Endometrium (tissue), 2 donors: ENCODE data around the gene HNRNPA0.
"Not testable (repeated sequence)": the region's sequence is repeated elsewhere in the genome, so short reads cannot be mapped to it uniquely, and the experiment has no call there.

Source experiments
- FAIRE-seq: peaks from 2 replicates; lab custom pipeline; 2012; peaks lifted over from hg19 to GRCh38; lab: Jason Lieb, UNC
- donor health status: control.
- donor health status: control.

Gene HNRNPA0

GRCh38 chr5:137754188-137754960, at the start of gene HNRNPA0:
TSS of gene HNRNPA0 (minus strand) at chr5:137754363. CDS start at chr5:137754066, 297 bp downstream.
- FAIRE-seq = peak; percentile 57

GRCh38 chr5:137802282-137803210, 48.4 kb upstream of the HNRNPA0 start:
- no peak for FAIRE-seq

GRCh38 chr5:137800700-137801411, 46.7 kb upstream of the HNRNPA0 start:
- FAIRE-seq = no peak

DNA sequence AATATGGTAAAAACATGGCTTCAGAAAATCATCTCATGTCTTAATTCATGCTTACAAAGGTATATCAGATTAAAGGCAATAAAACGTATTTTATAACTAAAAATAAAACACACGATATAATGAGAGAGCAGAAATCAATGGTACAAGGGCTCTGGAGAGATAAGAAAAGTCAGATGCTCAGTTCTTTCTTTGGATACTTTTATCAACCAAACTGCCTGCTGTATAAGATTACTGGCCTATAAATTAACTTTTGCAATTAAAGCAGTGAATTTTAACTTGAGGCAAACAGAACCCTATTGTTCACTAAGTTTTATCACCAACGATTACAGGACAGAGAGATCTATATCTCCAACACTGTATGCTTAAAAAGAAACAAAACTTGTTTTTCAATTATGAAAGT, 42.1 kb upstream of the HNRNPA0 start:
- FAIRE-seq = peak; percentile 15

GRCh38 chr5:137794863-137795262, 40.7 kb upstream of the HNRNPA0 start:
- FAIRE-seq = no peak

- FAIRE-seq = no peak
Measured at GRCh38 chr5:137792303-137792702, 38.1 kb upstream of the HNRNPA0 start.

- no peak for FAIRE-seq
Measured at GRCh38 chr5:137791799-137792198, 37.6 kb upstream of the HNRNPA0 start.

DNA sequence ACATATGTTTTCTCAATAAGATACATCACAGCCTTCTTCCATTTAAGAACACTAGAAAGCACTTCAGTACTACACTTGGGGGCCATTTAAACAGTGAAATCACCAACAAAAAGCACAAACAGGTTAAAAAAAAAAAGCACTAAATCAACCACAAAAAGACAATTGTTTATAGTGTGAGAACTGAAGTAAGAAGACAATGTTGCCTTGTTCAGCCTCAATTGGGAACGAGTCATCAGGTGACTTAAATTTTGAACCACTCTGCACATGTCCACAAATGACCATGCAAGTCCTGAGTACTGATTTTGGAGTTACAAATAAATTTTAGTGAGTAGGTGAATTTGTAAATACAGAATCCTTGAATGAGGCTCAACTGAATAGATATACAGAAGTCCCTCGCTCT, 37.2 kb upstream of the HNRNPA0 start:
- no peak for FAIRE-seq

GRCh38 chr5:137788560-137788959, 34.4 kb upstream of the HNRNPA0 start:
- not testable (repeated sequence) for FAIRE-seq

DNA sequence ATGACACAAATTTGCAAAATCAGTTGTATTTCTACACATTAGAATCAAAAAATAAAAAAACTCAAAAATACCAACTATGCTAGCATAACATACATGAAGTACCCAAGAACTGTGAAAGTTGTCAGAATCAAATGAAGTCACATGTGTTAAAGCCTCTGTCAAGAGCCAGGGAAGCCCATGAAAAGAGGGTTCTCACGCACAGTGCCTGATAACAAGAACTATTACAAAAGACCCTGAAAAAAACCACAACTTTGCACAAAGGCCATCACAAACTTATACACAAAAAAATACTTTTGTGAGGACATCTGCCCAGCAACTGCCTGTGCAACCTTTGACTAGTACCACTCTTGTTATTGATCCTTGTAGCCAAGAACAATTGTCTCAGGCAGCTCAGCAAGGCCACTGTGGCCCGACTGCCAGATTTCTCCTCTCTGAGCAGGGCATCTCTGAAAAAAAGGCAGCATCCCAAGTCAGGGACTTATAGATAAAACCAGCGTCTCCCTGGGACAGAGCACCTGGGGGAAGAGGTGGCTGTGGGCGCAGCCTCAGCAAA, 28.9 kb upstream of the HNRNPA0 start:
- FAIRE-seq = no peak

- no peak for FAIRE-seq
Measured at GRCh38 chr5:137782055-137782454, 27.9 kb upstream of the HNRNPA0 start.

DNA sequence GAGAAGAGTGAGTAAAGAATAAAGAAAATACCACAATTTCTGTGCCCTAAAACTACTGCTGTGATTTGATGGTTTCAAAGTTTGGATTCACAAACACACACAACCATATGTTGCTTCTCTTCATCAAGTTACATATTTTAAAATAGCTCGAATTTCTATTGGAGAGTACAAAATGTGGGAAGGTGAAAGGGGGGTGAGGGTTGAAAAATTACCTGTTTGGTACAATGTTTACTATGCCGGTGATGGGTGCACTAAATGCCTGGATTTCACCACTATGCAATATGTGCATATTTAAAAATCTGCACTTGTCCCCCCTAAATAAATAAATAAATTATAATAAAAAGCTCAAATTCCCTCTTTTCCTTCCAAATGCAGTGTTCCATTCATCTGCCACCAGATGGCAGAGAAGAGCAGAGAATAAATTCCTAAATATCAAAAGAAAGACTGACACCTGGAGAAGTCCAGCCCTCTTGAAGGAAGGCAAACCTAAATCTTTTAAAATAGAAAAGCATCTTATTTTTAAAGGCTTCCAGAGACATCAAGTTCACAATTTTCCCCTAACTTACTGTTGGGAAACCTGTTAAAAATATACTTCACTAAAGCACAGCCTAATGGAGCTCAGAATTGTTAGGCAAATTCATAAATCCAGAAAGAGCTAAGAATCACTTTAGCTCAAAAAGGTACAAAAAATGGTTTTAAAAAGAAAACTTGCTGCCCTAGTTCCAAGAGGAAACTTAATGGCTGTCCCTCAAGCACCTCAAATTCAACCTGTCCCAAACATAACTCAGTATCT, 24.8 kb upstream of the HNRNPA0 start:
- FAIRE-seq = peak; percentile 77

DNA sequence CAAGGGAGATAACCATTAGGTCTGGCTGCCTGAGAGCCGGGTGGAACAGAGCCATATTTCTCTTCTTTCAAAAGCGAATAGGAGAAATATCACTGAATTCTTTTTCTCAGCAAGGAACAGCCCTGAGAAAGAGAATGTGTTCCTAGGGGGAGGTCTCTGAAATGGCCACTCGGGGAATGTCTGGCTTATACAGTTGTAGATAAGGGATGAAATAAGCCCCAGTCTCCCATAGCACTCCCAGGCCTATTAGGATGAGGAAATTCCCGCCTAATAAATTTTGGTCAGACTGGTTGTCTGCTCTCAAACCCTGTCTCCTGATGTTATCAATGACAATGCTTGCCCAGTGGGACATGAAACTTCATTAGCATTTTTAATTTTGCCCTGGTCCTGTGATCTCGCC, 13.8 kb upstream of the HNRNPA0 start:
- not testable (repeated sequence) for FAIRE-seq

DNA sequence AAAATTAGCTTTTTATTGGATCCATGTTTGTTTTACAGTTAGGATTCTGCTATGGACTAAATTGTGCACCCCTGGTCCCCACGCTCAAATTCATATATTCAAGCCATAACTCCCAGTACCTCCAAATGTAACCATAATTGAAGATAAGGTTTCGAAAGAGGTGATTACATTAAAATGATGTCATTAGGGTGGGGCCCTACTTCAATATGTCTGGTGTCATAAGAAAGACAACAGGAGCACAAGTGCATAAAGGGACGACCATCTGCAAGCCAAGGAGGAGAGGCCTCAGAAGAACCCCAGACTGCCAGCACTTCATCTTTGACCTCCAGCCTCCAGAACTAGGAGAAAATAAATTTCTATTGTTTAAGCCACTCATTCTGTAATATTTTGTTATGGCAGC, 7.4 kb upstream of the HNRNPA0 start:
- FAIRE-seq = no peak

DNA sequence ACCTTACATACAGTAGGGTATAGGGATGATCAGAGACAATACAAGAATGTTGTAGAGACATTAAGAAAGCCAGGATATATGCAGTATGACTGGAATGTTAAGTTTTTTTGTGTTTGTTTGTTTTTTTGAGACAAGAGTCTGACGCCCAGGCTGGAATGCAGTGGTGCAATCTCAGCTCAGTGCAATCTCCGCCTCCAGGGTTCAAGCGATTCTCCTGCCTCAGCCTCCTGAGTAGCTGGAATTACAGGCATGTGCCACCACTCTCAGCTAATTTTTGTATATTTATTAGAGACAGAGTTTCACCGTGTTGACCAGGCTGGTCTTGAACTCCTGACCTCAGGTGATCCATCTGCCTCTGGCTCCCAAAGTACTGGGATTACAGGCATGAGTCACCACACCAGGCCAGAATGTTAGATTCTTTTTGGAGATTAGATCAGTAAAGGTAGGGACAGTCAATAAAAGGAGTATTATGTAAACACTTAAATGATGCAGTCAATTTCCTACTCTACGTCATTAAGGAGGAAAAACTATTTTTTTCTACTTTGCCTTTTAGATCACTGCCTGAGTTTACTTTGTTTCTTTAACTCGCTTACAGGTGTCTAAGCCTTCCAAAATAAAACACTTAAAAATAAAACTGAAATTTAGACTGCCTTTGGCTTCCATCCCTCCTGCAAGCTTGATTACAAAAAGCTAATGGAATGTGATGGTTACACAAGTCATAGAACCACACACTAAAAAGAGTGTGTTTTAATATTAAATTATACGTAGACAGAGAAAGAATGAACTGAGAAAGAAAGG, 6.8 kb upstream of the HNRNPA0 start:
- FAIRE-seq = no peak

DNA sequence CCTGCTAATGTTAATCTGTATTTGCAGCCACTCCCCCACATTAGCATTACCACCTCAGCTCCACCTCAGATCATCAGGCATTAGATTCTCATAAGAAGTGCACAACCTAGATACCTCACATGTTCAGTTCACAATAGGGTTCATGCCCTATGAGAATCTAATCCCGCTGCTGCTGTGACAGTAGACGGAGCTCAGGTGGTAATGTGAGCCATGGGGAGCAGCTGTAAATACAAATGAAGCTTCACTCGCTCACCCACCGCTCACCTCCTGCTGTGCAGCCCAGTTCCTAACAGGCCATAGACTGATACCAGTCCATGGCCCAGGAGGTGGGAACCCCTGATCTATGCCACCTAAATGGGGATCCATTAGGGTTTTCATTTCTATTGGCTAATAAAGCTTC, 6.1 kb upstream of the HNRNPA0 start:
- no peak for FAIRE-seq

GRCh38 chr5:137758715-137759306, 4.6 kb upstream of the HNRNPA0 start:
- no peak for FAIRE-seq

- FAIRE-seq = no peak
Measured at GRCh38 chr5:137758121-137758520, 4.0 kb upstream of the HNRNPA0 start.

- no peak for FAIRE-seq
Measured at GRCh38 chr5:137757634-137758033, 3.5 kb upstream of the HNRNPA0 start.
